Measurements from ENCODE around the gene BEND3.

Gene BEND3

DNA sequence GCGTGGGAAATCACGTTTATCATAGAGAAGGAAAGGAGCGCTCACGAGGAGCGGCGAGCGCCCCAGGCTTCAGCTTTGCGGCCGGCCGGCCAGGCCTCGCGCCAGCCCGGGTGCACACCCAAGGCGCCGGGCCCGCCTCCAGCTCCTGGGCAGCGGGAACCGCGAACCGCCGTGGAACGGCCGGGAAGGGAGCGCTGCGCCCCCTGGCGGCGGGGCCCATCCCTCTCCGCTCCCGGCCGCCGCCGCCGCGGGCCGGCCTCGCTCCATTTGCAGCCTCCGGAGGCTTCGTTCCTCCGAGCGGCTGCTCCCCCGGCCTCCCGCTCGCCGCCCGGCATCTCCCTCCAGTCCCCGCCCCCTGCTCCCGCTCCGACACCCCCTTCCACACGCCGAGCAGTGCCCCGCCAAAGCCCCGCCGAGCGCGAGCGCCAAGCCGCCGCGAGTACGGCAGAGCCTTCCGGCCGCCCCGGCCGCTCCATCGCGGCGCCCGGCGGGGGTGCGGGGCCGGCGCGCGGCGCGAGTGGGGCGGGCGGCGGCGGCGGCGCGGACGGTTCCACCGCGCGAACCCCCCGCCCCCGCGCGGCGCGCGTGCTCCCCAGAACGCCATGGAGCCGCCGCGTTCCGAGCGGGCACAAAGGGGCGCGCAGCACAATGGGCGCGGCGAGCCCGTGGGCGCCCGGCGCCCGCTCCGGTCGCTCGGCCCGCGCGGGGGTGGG lies 946 bp downstream of the BEND3 start:
- DNase-seq (ENCODE audit: low spot score): peak; percentile 82
- Histone ChIP-seq H4K8ac (ENCODE audit: low read depth, low read length) (no peak overlapping the region), H3K4me1 (ENCODE audit: control insufficient read depth in 2 of 2, insufficient read depth in 1 of 2, low read depth in 1 of 2, low read length in 2 of 2) (peaks cover 4 to 13% of the 10 kb centered on the region in 2 donors), H4K91ac (ENCODE audit: low read depth, low read length, poor library complexity) (no peak overlapping the region), H2AFZ (ENCODE audit: low read length) (peak overlapping the region; percentile 87), H3K9me3 (replicated peaks in 1 of 2; ENCODE audit: control insufficient read depth in 2 of 2, insufficient read depth in 1 of 2, low read depth in 1 of 2, low read length in 2 of 2) (no peaks in the 10 kb centered on the region), H3K4me3 (ENCODE audit: low read length in 2 of 2) (peak overlapping the region; percentile 93 to 94), H2BK120ac (ENCODE audit: low read depth, low read length) (no peak overlapping the region), H3K79me1 (ENCODE audit: low read depth, low read length) (no peaks in the 10 kb centered on the region), H3K27ac (replicated peaks; ENCODE audit: low read length) (peak overlapping the region; percentile 96), H2BK12ac (ENCODE audit: low read length) (no peak overlapping the region), H3K4me2 (ENCODE audit: insufficient read depth, low read length, poor library complexity, severe bottlenecking) (peak overlapping the region; percentile 45), H3K4ac (ENCODE audit: low read length) (no peak overlapping the region), H3K27me3 (ENCODE audit: control insufficient read depth in 3 of 3, insufficient read depth in 3 of 3, low read depth in 1 of 3, low read length in 3 of 3) (no peaks in the 10 kb centered on the region), H3K18ac (ENCODE audit: low read length) (peak overlapping the region; percentile 94), H2BK5ac (ENCODE audit: low read length) (peak overlapping the region; percentile 82), H2BK15ac (ENCODE audit: low read length) (no peak overlapping the region), H2AK5ac (ENCODE audit: low read depth, low read length) (peak overlapping the region; percentile 37), H3K23ac (ENCODE audit: low read depth, low read length, poor library complexity) (peak overlapping the region; percentile 85), H3K14ac (ENCODE audit: low read length) (no peak overlapping the region), H3K36me3 (replicated peaks in 1 of 2; ENCODE audit: control insufficient read depth in 2 of 2, insufficient read depth in 2 of 2, low read length in 2 of 2) (peaks cover 0 to 12% of the 10 kb centered on the region in 2 donors), H3K9ac (ENCODE audit: low read depth, low read length, poor library complexity) (peak overlapping the region; percentile 60)
- WGBS, 2 donors (ENCODE audit: extremely low coverage in 2 of 2, insufficient read length in 2 of 2, insufficient replicate concordance in 1 of 2): no CpG with 5 or more reads among the region's 116 CpGs

DNA sequence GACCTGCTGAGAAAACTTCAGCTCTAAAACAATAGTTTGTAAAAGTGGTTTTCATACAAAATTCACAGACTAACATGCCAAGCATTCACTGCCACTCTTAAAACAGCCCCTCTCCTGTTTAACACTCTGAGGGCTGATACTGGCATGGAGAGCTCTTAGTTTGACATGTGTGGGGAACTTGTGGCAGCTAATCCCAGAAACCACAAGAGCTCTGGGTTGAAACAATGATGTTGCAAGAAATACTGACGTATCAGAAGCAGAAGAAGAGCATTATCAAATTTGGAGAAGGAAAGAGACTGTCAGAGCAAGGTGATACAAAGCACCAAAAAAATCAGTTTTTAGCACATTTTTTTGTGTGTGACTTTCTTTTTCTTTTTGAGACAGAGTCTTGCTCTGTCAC lies 5.1 kb downstream of the BEND3 start:
- H2BK12ac ChIP-seq (ENCODE audit: low read length): no peak overlapping the region
- WGBS, 2 donors (ENCODE audit: extremely low coverage in 2 of 2, insufficient read length in 2 of 2, insufficient replicate concordance in 1 of 2): no CpG with 5 or more reads among the region's 1 CpG
- no peak for DNase-seq (ENCODE audit: low spot score)

GRCh38 chr6:107108201-107108890 lies 7.0 kb downstream of the BEND3 start:
- WGBS, 2 donors (ENCODE audit: extremely low coverage in 2 of 2, insufficient read length in 2 of 2, insufficient replicate concordance in 1 of 2): no CpG with 5 or more reads among the region's 17 CpGs
- no peak for DNase-seq (ENCODE audit: low spot score)
- no peak overlapping the region for H2BK15ac ChIP-seq (ENCODE audit: low read length)
- H3K36me3 ChIP-seq (replicated peaks in 1 of 2; ENCODE audit: control insufficient read depth in 2 of 2, insufficient read depth in 2 of 2, low read length in 2 of 2): peaks cover 0 to 23% of the 10 kb centered on the region in 2 donors
- no peak overlapping the region for H3K14ac ChIP-seq (ENCODE audit: low read length)
- no peak overlapping the region for H2AFZ ChIP-seq (ENCODE audit: low read length)
- H3K79me1 ChIP-seq (ENCODE audit: low read depth, low read length): no peaks in the 10 kb centered on the region
- H4K8ac ChIP-seq (ENCODE audit: low read depth, low read length): no peak overlapping the region
- no peak overlapping the region for H3K4me2 ChIP-seq (ENCODE audit: insufficient read depth, low read length, poor library complexity, severe bottlenecking)
- no peak overlapping the region for H2BK5ac ChIP-seq (ENCODE audit: low read length)
- no peak overlapping the region for H3K4ac ChIP-seq (ENCODE audit: low read length)
- no peak overlapping the region for H3K9ac ChIP-seq (ENCODE audit: low read depth, low read length, poor library complexity)
- no peak overlapping the region for H3K27ac ChIP-seq (replicated peaks; ENCODE audit: low read length)
- no peak overlapping the region for H3K23ac ChIP-seq (ENCODE audit: low read depth, low read length, poor library complexity)
- no peak overlapping the region for H3K4me3 ChIP-seq (ENCODE audit: low read length in 2 of 2)
- H3K4me1 ChIP-seq (ENCODE audit: control insufficient read depth in 2 of 2, insufficient read depth in 1 of 2, low read depth in 1 of 2, low read length in 2 of 2): peaks cover 11 to 12% of the 10 kb centered on the region in 2 donors
- H3K27me3 ChIP-seq (ENCODE audit: control insufficient read depth in 3 of 3, insufficient read depth in 3 of 3, low read depth in 1 of 3, low read length in 3 of 3): no peaks in the 10 kb centered on the region
- no peak overlapping the region for H3K18ac ChIP-seq (ENCODE audit: low read length)
- H2BK120ac ChIP-seq (ENCODE audit: low read depth, low read length): no peak overlapping the region
- no peak overlapping the region for H2BK12ac ChIP-seq (ENCODE audit: low read length)
- no peak overlapping the region for H2AK5ac ChIP-seq (ENCODE audit: low read depth, low read length)
- no peak overlapping the region for H4K91ac ChIP-seq (ENCODE audit: low read depth, low read length, poor library complexity)
- H3K9me3 ChIP-seq (replicated peaks in 1 of 2; ENCODE audit: control insufficient read depth in 2 of 2, insufficient read depth in 1 of 2, low read depth in 1 of 2, low read length in 2 of 2): no peaks in the 10 kb centered on the region

More for the DNA sequence above, 5.1 kb downstream of the BEND3 start:
- H3K9ac ChIP-seq (ENCODE audit: low read depth, low read length, poor library complexity): no peak overlapping the region
- no peak overlapping the region for H2AFZ ChIP-seq (ENCODE audit: low read length)
- H2BK5ac ChIP-seq (ENCODE audit: low read length): no peak overlapping the region
- H2BK15ac ChIP-seq (ENCODE audit: low read length): no peak overlapping the region
- no peaks in the 10 kb centered on the region for H3K27me3 ChIP-seq (ENCODE audit: control insufficient read depth in 3 of 3, insufficient read depth in 3 of 3, low read depth in 1 of 3, low read length in 3 of 3)
- H3K23ac ChIP-seq (ENCODE audit: low read depth, low read length, poor library complexity): no peak overlapping the region
- no peak overlapping the region for H3K4ac ChIP-seq (ENCODE audit: low read length)
- H2AK5ac ChIP-seq (ENCODE audit: low read depth, low read length): no peak overlapping the region
- no peaks in the 10 kb centered on the region for H3K9me3 ChIP-seq (replicated peaks in 1 of 2; ENCODE audit: control insufficient read depth in 2 of 2, insufficient read depth in 1 of 2, low read depth in 1 of 2, low read length in 2 of 2)
- no peak overlapping the region for H2BK120ac ChIP-seq (ENCODE audit: low read depth, low read length)
- H3K79me1 ChIP-seq (ENCODE audit: low read depth, low read length): no peaks in the 10 kb centered on the region
- H3K18ac ChIP-seq (ENCODE audit: low read length): no peak overlapping the region
- no peak overlapping the region for H3K14ac ChIP-seq (ENCODE audit: low read length)
- H3K4me3 ChIP-seq (ENCODE audit: low read length in 2 of 2): no peak overlapping the region
- no peak overlapping the region for H4K91ac ChIP-seq (ENCODE audit: low read depth, low read length, poor library complexity)
- H4K8ac ChIP-seq (ENCODE audit: low read depth, low read length): no peak overlapping the region
- no peak overlapping the region for H3K4me2 ChIP-seq (ENCODE audit: insufficient read depth, low read length, poor library complexity, severe bottlenecking)
- peaks cover 14 to 15% of the 10 kb centered on the region in 2 donors for H3K4me1 ChIP-seq (ENCODE audit: control insufficient read depth in 2 of 2, insufficient read depth in 1 of 2, low read depth in 1 of 2, low read length in 2 of 2)
- H3K36me3 ChIP-seq (replicated peaks in 1 of 2; ENCODE audit: control insufficient read depth in 2 of 2, insufficient read depth in 2 of 2, low read length in 2 of 2): peaks cover 0 to 19% of the 10 kb centered on the region in 2 donors
- H3K27ac ChIP-seq (replicated peaks; ENCODE audit: low read length): no peak overlapping the region

- Histone ChIP-seq H4K91ac (ENCODE audit: low read depth, low read length, poor library complexity) (no peak overlapping the region), H3K36me3 (replicated peaks in 1 of 2; ENCODE audit: control insufficient read depth in 2 of 2, insufficient read depth in 2 of 2, low read length in 2 of 2) (peaks cover 0 to 26% of the 10 kb centered on the region in 2 donors), H2AFZ (ENCODE audit: low read length) (no peak overlapping the region), H3K4me1 (ENCODE audit: control insufficient read depth in 2 of 2, insufficient read depth in 1 of 2, low read depth in 1 of 2, low read length in 2 of 2) (peaks cover 12 to 15% of the 10 kb centered on the region in 2 donors), H3K23ac (ENCODE audit: low read depth, low read length, poor library complexity) (no peak overlapping the region), H3K27me3 (ENCODE audit: control insufficient read depth in 3 of 3, insufficient read depth in 3 of 3, low read depth in 1 of 3, low read length in 3 of 3) (no peaks in the 10 kb centered on the region), H3K4me3 (ENCODE audit: low read length in 2 of 2) (no peak overlapping the region), H3K4ac (ENCODE audit: low read length) (no peak overlapping the region), H3K9ac (ENCODE audit: low read depth, low read length, poor library complexity) (no peak overlapping the region), H3K9me3 (replicated peaks in 1 of 2; ENCODE audit: control insufficient read depth in 2 of 2, insufficient read depth in 1 of 2, low read depth in 1 of 2, low read length in 2 of 2) (no peaks in the 10 kb centered on the region), H3K14ac (ENCODE audit: low read length) (no peak overlapping the region), H2AK5ac (ENCODE audit: low read depth, low read length) (no peak overlapping the region), H3K27ac (replicated peaks; ENCODE audit: low read length) (no peak overlapping the region), H3K79me1 (ENCODE audit: low read depth, low read length) (no peaks in the 10 kb centered on the region), H3K18ac (ENCODE audit: low read length) (peak overlapping the region; percentile 27), H3K4me2 (ENCODE audit: insufficient read depth, low read length, poor library complexity, severe bottlenecking) (no peak overlapping the region), H2BK12ac (ENCODE audit: low read length) (no peak overlapping the region), H2BK15ac (ENCODE audit: low read length) (no peak overlapping the region), H2BK5ac (ENCODE audit: low read length) (no peak overlapping the region), H4K8ac (ENCODE audit: low read depth, low read length) (no peak overlapping the region), H2BK120ac (ENCODE audit: low read depth, low read length) (no peak overlapping the region)
- WGBS, 2 donors (ENCODE audit: extremely low coverage in 2 of 2, insufficient read length in 2 of 2, insufficient replicate concordance in 1 of 2): no CpG with 5 or more reads among the region's 4 CpGs
- no peak for DNase-seq (ENCODE audit: low spot score)
These were observed 7.5 kb downstream of the BEND3 start for GRCh38 chr6:107107791-107108190.
